ENCODE measurements around the gene SLC44A5. TPM values are rescaled to one million over a fixed set of nuclear protein-coding genes. Genes with fewer than 3 reads are reported as not detected.
"Not testable (repeated sequence)": the region's sequence is repeated elsewhere in the genome, so short reads cannot be mapped to it uniquely, and the experiment has no call there.

The SLC44A5 gene
- total and polyA plus RNA-seq, 2 donors (not counting 1 experiment from before 2014, with no cell fraction given): 2.8 to 4.2 TPM

DNA sequence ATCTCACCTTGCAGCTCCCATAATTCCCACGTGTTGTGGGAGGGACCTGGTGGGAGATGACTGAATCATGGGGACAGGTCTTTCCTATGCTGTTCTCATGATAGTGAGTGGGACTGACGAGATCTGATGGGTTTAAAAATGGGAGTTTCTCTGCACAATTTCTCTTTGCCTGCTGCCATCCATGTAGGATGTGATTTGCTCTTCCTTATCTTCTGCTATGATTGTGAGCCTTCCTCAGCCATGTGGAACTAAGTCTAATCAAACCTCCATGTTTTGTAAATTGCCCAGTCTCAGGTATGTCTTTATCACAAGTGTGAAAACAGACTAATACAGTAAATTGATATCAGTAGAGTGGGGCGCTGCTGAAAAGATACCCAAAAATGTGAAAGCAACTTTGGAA, 195.7 kb downstream of the SLC44A5 start:
- intact Hi-C loops (cut with micrococcal nuclease): no loop called here
- Histone ChIP-seq H3K4me3 (ENCODE audit: control extremely low read depth in 1 of 5, extremely low read depth in 1 of 5, insufficient read depth in 1 of 5, low read depth in 2 of 5, low read length in 4 of 5) (no peak overlapping the region), H3K9me3 (ENCODE audit: control extremely low read depth in 1 of 3, control insufficient read depth in 2 of 3, insufficient read depth in 1 of 3, low read length in 2 of 3) (peaks cover 0 to 7% (median 5%) of the 10 kb centered on the region in 3 donors), H2AFZ (ENCODE audit: insufficient read depth, low read depth, low read length, poor library complexity, severe bottlenecking) (no peak overlapping the region), H3K36me3 (replicated peaks in 1 of 2; ENCODE audit: control extremely low read depth in 1 of 2, control insufficient read depth in 1 of 2, extremely low read depth in 1 of 2, insufficient read depth in 2 of 2, low read length in 1 of 2) (no peaks in the 10 kb centered on the region), H3K4me2 (replicated peaks; ENCODE audit: low read depth, low read length, poor library complexity, severe bottlenecking) (no peak overlapping the region), H3K27ac (ENCODE audit: low read length in 2 of 2) (no peak overlapping the region), H3K79me2 (ENCODE audit: control insufficient read depth, insufficient read depth, low read length) (no peaks in the 10 kb centered on the region), H3K27me3 (replicated peaks in 1 of 4; ENCODE audit: control extremely low read depth in 1 of 4, control insufficient read depth in 3 of 4, insufficient read depth in 4 of 4, low read length in 3 of 4) (no peaks in the 10 kb centered on the region), H4K20me1 (ENCODE audit: control insufficient read depth, insufficient read depth, low read length, poor library complexity, severe bottlenecking) (no peaks in the 10 kb centered on the region), H3K9ac (ENCODE audit: low read length) (no peak overlapping the region), H3K4me1 (ENCODE audit: control insufficient read depth in 2 of 2, insufficient read depth in 2 of 2, low read length in 2 of 2) (no peaks in the 10 kb centered on the region)
- Mint-ChIP-seq H3K27ac (no peak overlapping the region), H3K4me3 (no peak overlapping the region), H3K27me3 (no peaks in the 10 kb centered on the region), H3K9me3 (ENCODE audit: insufficient read depth) (peaks cover 4% of the 10 kb centered on the region), H3K4me1 (no peaks in the 10 kb centered on the region)
- TF ChIP-seq EZH2 (IDR thresholded peaks at IDR 0.05; ENCODE audit: borderline replicate concordance, insufficient read depth, low read depth, low read length, poor library complexity, severe bottlenecking): no peak
- TF ChIP-seq, protein P1, sequence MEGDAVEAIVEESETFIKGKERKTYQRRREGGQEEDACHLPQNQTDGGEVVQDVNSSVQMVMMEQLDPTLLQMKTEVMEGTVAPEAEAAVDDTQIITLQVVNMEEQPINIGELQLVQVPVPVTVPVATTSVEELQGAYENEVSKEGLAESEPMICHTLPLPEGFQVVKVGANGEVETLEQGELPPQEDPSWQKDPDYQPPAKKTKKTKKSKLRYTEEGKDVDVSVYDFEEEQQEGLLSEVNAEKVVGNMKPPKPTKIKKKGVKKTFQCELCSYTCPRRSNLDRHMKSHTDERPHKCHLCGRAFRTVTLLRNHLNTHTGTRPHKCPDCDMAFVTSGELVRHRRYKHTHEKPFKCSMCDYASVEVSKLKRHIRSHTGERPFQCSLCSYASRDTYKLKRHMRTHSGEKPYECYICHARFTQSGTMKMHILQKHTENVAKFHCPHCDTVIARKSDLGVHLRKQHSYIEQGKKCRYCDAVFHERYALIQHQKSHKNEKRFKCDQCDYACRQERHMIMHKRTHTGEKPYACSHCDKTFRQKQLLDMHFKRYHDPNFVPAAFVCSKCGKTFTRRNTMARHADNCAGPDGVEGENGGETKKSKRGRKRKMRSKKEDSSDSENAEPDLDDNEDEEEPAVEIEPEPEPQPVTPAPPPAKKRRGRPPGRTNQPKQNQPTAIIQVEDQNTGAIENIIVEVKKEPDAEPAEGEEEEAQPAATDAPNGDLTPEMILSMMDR (IDR thresholded peaks at IDR 0.05): no peak
- 92% methylated on average over 2 of the region's 3 CpGs for WGBS (ENCODE audit: insufficient coverage)
- ATAC-seq (ENCODE audit: low read depth) (no peak), DNase-seq (no peak)
- ChIA-PET POLR2A (no interaction called here), CTCF (no interaction called here)

DNA sequence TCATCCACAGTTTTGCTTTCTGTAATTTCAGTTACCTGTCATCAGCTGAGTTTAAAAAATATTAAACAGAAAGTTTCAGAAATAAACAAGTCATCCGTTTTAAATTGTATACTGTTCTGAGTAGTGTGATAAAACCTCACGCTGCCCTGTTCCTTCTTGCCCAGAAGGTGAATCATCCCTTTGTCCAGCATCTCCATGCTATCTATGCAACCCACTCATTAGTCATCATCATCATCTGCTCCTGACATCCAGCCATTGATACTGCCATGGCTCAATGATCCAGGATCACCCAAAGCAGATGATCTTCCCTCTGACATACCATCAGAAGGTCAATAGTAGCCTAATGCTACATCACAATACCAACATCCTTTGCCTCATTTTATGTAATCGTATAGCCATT, 198.3 kb downstream of the SLC44A5 start:
- no peak overlapping the region for H3K4me3 ChIP-seq (ENCODE audit: control extremely low read depth in 1 of 5, extremely low read depth in 1 of 5, insufficient read depth in 1 of 5, low read depth in 2 of 5, low read length in 4 of 5)
- Mint-ChIP-seq H3K27ac (no peak overlapping the region), H3K9me3 (ENCODE audit: insufficient read depth) (peaks cover 4% of the 10 kb centered on the region), H3K4me1 (no peaks in the 10 kb centered on the region), H3K27me3 (no peaks in the 10 kb centered on the region), H3K4me3 (no peak overlapping the region)
- H4K20me1 ChIP-seq (ENCODE audit: control insufficient read depth, insufficient read depth, low read length, poor library complexity, severe bottlenecking): no peaks in the 10 kb centered on the region
- ChIA-PET CTCF (no interaction called here), POLR2A (no interaction called here)
- no peaks in the 10 kb centered on the region for H3K79me2 ChIP-seq (ENCODE audit: control insufficient read depth, insufficient read depth, low read length)
- DNase-seq: no peak
- no peak for TF ChIP-seq EZH2 (IDR thresholded peaks at IDR 0.05; ENCODE audit: borderline replicate concordance, insufficient read depth, low read depth, low read length, poor library complexity, severe bottlenecking)
- TF ChIP-seq, protein P1 (IDR thresholded peaks at IDR 0.05): no peak
- no peak overlapping the region for H3K9ac ChIP-seq (ENCODE audit: low read length)
- no peak overlapping the region for H3K27ac ChIP-seq (ENCODE audit: low read length in 2 of 2)
- no peaks in the 10 kb centered on the region for H3K27me3 ChIP-seq (replicated peaks in 1 of 4; ENCODE audit: control extremely low read depth in 1 of 4, control insufficient read depth in 3 of 4, insufficient read depth in 4 of 4, low read length in 3 of 4)
- no peak for ATAC-seq (ENCODE audit: low read depth)
- WGBS (ENCODE audit: insufficient coverage): 100% methylated on average over 1 of the region's 3 CpGs
- no peaks in the 10 kb centered on the region for H3K4me1 ChIP-seq (ENCODE audit: control insufficient read depth in 2 of 2, insufficient read depth in 2 of 2, low read length in 2 of 2)
- no peak overlapping the region for H3K4me2 ChIP-seq (replicated peaks; ENCODE audit: low read depth, low read length, poor library complexity, severe bottlenecking)
- no peak overlapping the region for H2AFZ ChIP-seq (ENCODE audit: insufficient read depth, low read depth, low read length, poor library complexity, severe bottlenecking)
- H3K9me3 ChIP-seq (ENCODE audit: control extremely low read depth in 1 of 3, control insufficient read depth in 2 of 3, insufficient read depth in 1 of 3, low read length in 2 of 3): peaks cover 1 to 7% (median 5%) of the 10 kb centered on the region in 3 donors
- no peaks in the 10 kb centered on the region for H3K36me3 ChIP-seq (replicated peaks in 1 of 2; ENCODE audit: control extremely low read depth in 1 of 2, control insufficient read depth in 1 of 2, extremely low read depth in 1 of 2, insufficient read depth in 2 of 2, low read length in 1 of 2)
- intact Hi-C loops (cut with micrococcal nuclease): no loop called here

DNA sequence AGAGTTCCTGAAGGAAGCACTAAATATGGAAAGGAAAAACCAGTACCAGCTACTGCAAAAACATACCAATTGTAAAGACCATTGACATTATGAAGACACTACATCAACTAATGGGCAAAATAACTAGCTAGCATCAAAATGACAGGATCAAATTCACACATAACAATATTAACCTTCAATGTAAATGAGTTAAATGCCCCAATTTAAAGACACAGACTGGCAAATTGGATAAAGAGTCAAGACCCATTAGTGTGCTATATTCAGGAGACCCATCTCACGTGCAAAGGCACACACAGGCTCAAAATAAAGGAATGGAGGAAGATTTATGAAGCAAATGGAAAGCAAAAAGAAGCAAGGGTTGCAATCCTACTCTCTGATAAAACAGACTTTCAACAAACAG, 206.2 kb downstream of the SLC44A5 start:
- H3K4me1 Mint-ChIP-seq; H3K79me2 ChIP-seq (ENCODE audit: control insufficient read depth, insufficient read depth, low read length); POLR2A ChIA-PET; H3K27me3 ChIP-seq (replicated peaks in 1 of 4; ENCODE audit: control extremely low read depth in 1 of 4, control insufficient read depth in 3 of 4, insufficient read depth in 4 of 4, low read length in 3 of 4); H3K4me3 Mint-ChIP-seq; DNase-seq; CTCF ChIA-PET; H3K4me1 ChIP-seq (ENCODE audit: control insufficient read depth in 2 of 2, insufficient read depth in 2 of 2, low read length in 2 of 2); ATAC-seq (ENCODE audit: low read depth); H3K27ac ChIP-seq (ENCODE audit: low read length in 2 of 2); H3K9me3 ChIP-seq (ENCODE audit: control extremely low read depth in 1 of 3, control insufficient read depth in 2 of 3, insufficient read depth in 1 of 3, low read length in 2 of 3); H2AFZ ChIP-seq (ENCODE audit: insufficient read depth, low read depth, low read length, poor library complexity, severe bottlenecking); intact Hi-C loops (cut with micrococcal nuclease); H3K27me3 Mint-ChIP-seq; H4K20me1 ChIP-seq (ENCODE audit: control insufficient read depth, insufficient read depth, low read length, poor library complexity, severe bottlenecking); H3K4me3 ChIP-seq (ENCODE audit: control extremely low read depth in 1 of 5, extremely low read depth in 1 of 5, insufficient read depth in 1 of 5, low read depth in 2 of 5, low read length in 4 of 5); H3K4me2 ChIP-seq (replicated peaks; ENCODE audit: low read depth, low read length, poor library complexity, severe bottlenecking); H3K27ac Mint-ChIP-seq; H3K9ac ChIP-seq (ENCODE audit: low read length); H3K36me3 ChIP-seq (replicated peaks in 1 of 2; ENCODE audit: control extremely low read depth in 1 of 2, control insufficient read depth in 1 of 2, extremely low read depth in 1 of 2, insufficient read depth in 2 of 2, low read length in 1 of 2): not testable (repeated sequence)
- H3K9me3 Mint-ChIP-seq (ENCODE audit: insufficient read depth): peaks cover 18% of the 10 kb centered on the region
- WGBS (ENCODE audit: insufficient coverage): no CpG with 5 or more reads among the region's 1 CpG
